ENCODE measurements around the gene CPSF7.

Gene CPSF7

GRCh38 chr11:61353131-61354067, 76.4 kb downstream of the CPSF7 start:
- no peak for DNase-seq
